Measurements from ENCODE around the gene ITGA6.

Gene ITGA6

DNA sequence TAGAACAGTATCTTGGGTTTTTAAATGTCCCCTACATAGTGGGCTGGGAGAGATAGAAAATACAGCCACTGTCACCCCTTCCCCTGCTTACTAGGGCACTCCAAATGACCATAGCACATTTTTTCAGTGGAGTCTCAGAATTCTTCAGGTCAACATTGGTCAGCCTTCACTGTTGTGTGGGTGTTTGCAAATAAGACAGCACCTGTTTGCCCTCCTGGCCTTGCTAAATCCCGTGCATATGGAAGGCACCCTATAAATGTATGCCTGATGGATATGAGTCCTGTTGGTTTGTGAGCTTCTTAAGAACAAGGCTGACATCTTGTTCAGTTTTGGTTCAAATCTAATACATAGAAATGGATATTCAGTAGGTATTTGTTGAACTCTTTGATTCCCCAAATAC lies 12.5 kb downstream of the ITGA6 start:
- WGBS, 2 experiments = 82 to 88% methylated on average over 1 of the region's 1 CpG
- no peak overlapping the region for H3K4me3 ChIP-seq (ENCODE audit: insufficient read depth, low read depth, low read length)
- no peaks in the 10 kb centered on the region for H3K27me3 ChIP-seq (ENCODE audit: control insufficient read depth, insufficient read depth, low read length, poor library complexity, severe bottlenecking)
- no peak overlapping the region for H3K27ac ChIP-seq (ENCODE audit: insufficient read depth, low read depth, low read length, poor library complexity, severe bottlenecking)
- H3K9me3 ChIP-seq (ENCODE audit: control insufficient read depth, low read length) = no peaks in the 10 kb centered on the region
- H3K4me1 ChIP-seq (ENCODE audit: control insufficient read depth, insufficient read depth, low read length) = peaks cover 28% of the 10 kb centered on the region
- no peaks in the 10 kb centered on the region for H3K36me3 ChIP-seq (ENCODE audit: control insufficient read depth, insufficient read depth, low read length)

DNA sequence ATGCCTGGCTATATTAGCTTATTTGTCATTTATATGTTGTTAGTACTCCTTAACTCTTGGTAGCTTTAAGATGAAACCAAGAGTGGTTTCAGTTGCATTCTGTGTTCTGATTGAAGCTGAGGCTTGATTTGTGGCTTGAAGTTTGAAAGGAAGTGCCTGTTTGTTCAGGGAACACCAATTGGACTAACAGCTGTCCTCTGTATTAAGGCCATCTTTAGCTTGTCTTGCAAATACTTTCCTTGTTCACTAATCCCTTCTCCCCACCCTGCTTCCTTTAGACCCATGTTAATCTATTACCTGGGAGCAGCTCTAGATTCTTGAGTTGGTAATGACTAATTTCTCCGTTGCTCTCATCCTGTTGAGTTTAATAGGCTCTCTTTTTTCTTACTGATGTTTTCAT lies 13.4 kb downstream of the ITGA6 start:
- H3K27ac ChIP-seq (ENCODE audit: insufficient read depth, low read depth, low read length, poor library complexity, severe bottlenecking) = no peak overlapping the region
- H3K9me3 ChIP-seq (ENCODE audit: control insufficient read depth, low read length) = no peaks in the 10 kb centered on the region
- no peaks in the 10 kb centered on the region for H3K27me3 ChIP-seq (ENCODE audit: control insufficient read depth, insufficient read depth, low read length, poor library complexity, severe bottlenecking)
- 31% methylated on average over 1 of the region's 1 CpG; no CpG with 5 or more reads in 1 of the 2 experiments for WGBS, 2 experiments
- H3K4me3 ChIP-seq (ENCODE audit: insufficient read depth, low read depth, low read length) = no peak overlapping the region
- no peaks in the 10 kb centered on the region for H3K36me3 ChIP-seq (ENCODE audit: control insufficient read depth, insufficient read depth, low read length)
- H3K4me1 ChIP-seq (ENCODE audit: control insufficient read depth, insufficient read depth, low read length) = peaks cover 20% of the 10 kb centered on the region

DNA sequence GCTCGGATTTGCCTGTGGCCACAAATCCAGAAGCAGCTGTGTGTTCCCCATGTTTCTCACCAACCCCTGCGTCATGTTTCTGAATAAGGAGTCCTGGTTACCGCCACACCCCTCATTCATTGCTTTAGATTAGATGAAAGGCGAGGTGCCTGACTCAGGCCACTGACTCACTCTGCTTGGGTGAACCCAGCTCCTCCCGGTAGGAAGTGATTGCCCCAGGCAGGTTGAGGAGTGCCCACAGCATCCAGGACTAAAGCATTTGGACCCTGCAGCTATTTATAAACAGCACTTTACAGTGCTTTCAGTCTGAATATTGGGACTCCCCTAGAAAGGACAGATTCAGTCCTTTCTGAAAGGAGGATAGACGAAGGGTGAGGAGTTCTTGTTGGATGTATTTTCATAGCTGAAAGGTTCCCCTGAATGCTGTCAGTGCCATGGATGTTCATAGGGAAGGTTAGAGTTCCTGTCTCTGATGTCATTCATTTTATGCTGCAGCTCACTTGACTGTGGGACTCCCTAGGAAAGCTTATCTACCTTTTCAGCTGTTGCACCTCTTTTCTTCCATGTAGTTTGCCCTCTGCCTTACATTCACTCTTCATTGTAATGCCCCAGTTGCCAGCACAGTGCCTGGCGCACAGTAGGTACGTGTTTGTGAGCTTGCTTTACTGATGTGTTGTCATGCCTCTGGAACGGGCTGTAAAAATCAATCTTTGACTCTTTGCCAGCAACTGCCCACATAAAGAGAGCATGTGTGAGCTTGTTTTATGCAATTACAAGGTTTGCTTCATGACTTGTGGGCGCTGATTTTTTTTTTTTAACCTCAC lies 14.9 kb downstream of the ITGA6 start:
- 65 to 74% methylated on average over 9 to 10 of the region's 10 CpGs for WGBS, 2 experiments

DNA sequence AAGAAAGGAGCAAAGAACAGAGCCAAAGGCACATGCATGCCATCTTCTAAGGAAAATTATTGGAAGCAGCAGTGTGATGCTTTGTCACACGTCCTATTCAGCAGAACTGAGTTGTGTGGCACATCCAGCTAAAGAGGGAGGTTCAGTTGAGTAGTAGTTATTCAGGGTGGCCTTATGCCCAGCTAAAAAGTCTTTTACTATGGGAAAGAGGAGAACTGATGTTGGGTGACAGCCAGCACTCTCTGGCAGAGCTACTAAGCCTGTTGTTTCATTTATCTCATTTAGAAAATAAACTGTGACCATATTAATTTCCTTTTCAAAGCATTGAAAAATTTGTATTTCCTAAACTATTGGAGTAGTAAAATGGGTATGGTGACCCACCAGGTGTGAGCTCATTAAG lies 18.5 kb downstream of the ITGA6 start:
- H3K9me3 ChIP-seq (ENCODE audit: control insufficient read depth, low read length) = no peaks in the 10 kb centered on the region
- WGBS, 2 experiments = 94 to 95% methylated on average over 1 of the region's 1 CpG

More for the DNA sequence above, 14.9 kb downstream of the ITGA6 start:
- H3K36me3 ChIP-seq (ENCODE audit: control insufficient read depth, insufficient read depth, low read length) = no peaks in the 10 kb centered on the region
- H3K27ac ChIP-seq (ENCODE audit: insufficient read depth, low read depth, low read length, poor library complexity, severe bottlenecking) = no peak overlapping the region
- no peaks in the 10 kb centered on the region for H3K9me3 ChIP-seq (ENCODE audit: control insufficient read depth, low read length)
- H3K4me1 ChIP-seq (ENCODE audit: control insufficient read depth, insufficient read depth, low read length) = peaks cover 20% of the 10 kb centered on the region
- H3K4me3 ChIP-seq (ENCODE audit: insufficient read depth, low read depth, low read length) = no peak overlapping the region
- no peaks in the 10 kb centered on the region for H3K27me3 ChIP-seq (ENCODE audit: control insufficient read depth, insufficient read depth, low read length, poor library complexity, severe bottlenecking)

GRCh38 chr2:172446474-172447063 lies 19.2 kb downstream of the ITGA6 start:
- Histone ChIP-seq H3K4me1 (ENCODE audit: control insufficient read depth, insufficient read depth, low read length) (peaks cover 10% of the 10 kb centered on the region), H3K36me3 (ENCODE audit: control insufficient read depth, insufficient read depth, low read length) (no peaks in the 10 kb centered on the region), H3K9me3 (ENCODE audit: control insufficient read depth, low read length) (no peaks in the 10 kb centered on the region), H3K4me3 (ENCODE audit: insufficient read depth, low read depth, low read length) (no peak overlapping the region), H3K27ac (ENCODE audit: insufficient read depth, low read depth, low read length, poor library complexity, severe bottlenecking) (no peak overlapping the region), H3K27me3 (ENCODE audit: control insufficient read depth, insufficient read depth, low read length, poor library complexity, severe bottlenecking) (no peaks in the 10 kb centered on the region)
- 92 to 94% methylated on average over 6 of the region's 6 CpGs for WGBS, 2 experiments

More for the DNA sequence above, 18.5 kb downstream of the ITGA6 start:
- H3K36me3 ChIP-seq (ENCODE audit: control insufficient read depth, insufficient read depth, low read length) = no peaks in the 10 kb centered on the region
- no peak overlapping the region for H3K4me3 ChIP-seq (ENCODE audit: insufficient read depth, low read depth, low read length)
- no peak overlapping the region for H3K27ac ChIP-seq (ENCODE audit: insufficient read depth, low read depth, low read length, poor library complexity, severe bottlenecking)
- no peaks in the 10 kb centered on the region for H3K27me3 ChIP-seq (ENCODE audit: control insufficient read depth, insufficient read depth, low read length, poor library complexity, severe bottlenecking)
- peaks cover 16% of the 10 kb centered on the region for H3K4me1 ChIP-seq (ENCODE audit: control insufficient read depth, insufficient read depth, low read length)

DNA sequence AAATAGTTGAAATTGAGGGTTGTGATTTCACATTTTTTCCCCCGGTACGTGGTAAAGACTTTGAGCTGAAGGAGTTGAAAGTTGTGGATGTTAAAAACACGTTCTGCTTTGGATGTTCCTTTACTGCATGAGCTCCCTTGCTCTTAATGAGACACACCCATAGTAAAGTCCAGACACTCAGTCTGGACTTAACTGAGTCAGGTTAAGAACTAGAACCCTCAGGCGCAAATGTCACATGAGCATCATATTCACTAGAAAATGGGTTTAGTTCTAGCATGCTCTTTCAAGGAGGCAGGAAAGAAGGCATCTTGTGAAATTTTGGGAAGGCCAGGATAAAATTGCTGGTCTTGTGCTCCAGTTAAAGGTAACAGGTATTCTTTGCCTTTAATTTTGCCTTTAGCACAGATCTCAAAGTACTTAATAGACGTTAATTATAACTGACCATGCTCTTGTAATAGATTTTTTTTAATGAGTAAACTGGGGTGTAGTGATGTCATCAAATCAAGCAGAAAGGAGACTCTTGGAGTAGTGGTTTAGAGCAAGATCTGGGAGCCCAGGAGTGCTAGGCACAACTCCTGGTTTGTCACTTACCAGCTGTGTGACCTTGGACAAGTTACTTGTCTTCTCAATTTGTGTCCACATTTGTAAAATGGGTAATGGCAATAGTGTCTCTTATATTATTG lies 20.6 kb downstream of the ITGA6 start:
- Histone ChIP-seq H3K4me3 (ENCODE audit: insufficient read depth, low read depth, low read length) (no peak overlapping the region), H3K36me3 (ENCODE audit: control insufficient read depth, insufficient read depth, low read length) (no peaks in the 10 kb centered on the region), H3K27me3 (ENCODE audit: control insufficient read depth, insufficient read depth, low read length, poor library complexity, severe bottlenecking) (no peaks in the 10 kb centered on the region), H3K4me1 (ENCODE audit: control insufficient read depth, insufficient read depth, low read length) (peaks cover 2% of the 10 kb centered on the region), H3K27ac (ENCODE audit: insufficient read depth, low read depth, low read length, poor library complexity, severe bottlenecking) (no peak overlapping the region), H3K9me3 (ENCODE audit: control insufficient read depth, low read length) (no peaks in the 10 kb centered on the region)
- whole genome bisulfite sequencing, 2 experiments = 87 to 91% methylated on average over 5 of the region's 5 CpGs

DNA sequence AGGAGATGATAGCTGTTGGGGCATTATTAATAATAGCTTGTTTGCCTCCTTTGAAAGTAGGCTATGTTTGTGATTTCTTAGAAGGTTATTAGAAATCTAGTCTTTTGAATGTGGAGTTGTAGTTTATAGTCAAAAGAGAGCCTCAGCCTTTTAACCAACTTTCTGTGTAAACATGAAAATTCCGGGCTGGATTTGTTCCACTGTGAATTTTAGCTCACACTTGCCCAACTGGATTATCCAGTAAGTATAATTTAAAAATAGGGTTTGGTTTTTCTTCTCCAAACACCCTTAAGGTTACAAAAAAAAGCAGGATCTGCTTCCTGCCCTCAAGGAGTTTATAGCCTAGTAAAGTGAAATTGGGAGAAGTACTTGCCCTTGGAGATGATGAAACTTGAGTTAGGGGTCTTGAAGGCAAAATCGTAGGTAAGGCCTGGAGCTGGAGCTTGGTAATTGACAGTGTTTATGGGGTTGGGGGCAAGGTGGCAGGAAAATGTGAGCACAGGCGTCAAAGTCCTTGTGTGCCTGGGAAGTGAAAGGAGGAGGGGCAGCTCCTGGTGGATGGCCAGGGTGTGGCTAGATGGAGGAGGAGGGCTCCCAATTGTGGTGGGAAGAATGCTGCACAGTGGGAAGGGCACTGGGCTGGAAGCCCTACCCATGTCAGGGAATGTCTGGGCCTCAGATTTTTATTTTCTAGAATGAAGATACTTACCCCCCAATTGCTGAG lies 21.3 kb downstream of the ITGA6 start:
- no peaks in the 10 kb centered on the region for H3K27me3 ChIP-seq (ENCODE audit: control insufficient read depth, insufficient read depth, low read length, poor library complexity, severe bottlenecking)
- 57 to 80% methylated on average over 3 of the region's 3 CpGs for WGBS, 2 experiments
- no peaks in the 10 kb centered on the region for H3K36me3 ChIP-seq (ENCODE audit: control insufficient read depth, insufficient read depth, low read length)
- H3K4me1 ChIP-seq (ENCODE audit: control insufficient read depth, insufficient read depth, low read length) = no peaks in the 10 kb centered on the region
- no peak overlapping the region for H3K27ac ChIP-seq (ENCODE audit: insufficient read depth, low read depth, low read length, poor library complexity, severe bottlenecking)
- no peak overlapping the region for H3K4me3 ChIP-seq (ENCODE audit: insufficient read depth, low read depth, low read length)
- H3K9me3 ChIP-seq (ENCODE audit: control insufficient read depth, low read length) = no peaks in the 10 kb centered on the region

- 93 to 94% methylated on average over 8 of the region's 8 CpGs for WGBS, 2 experiments
- Histone ChIP-seq H3K4me3 (ENCODE audit: insufficient read depth, low read depth, low read length) (no peak overlapping the region), H3K9me3 (ENCODE audit: control insufficient read depth, low read length) (no peaks in the 10 kb centered on the region), H3K27ac (ENCODE audit: insufficient read depth, low read depth, low read length, poor library complexity, severe bottlenecking) (no peak overlapping the region), H3K27me3 (ENCODE audit: control insufficient read depth, insufficient read depth, low read length, poor library complexity, severe bottlenecking) (no peaks in the 10 kb centered on the region), H3K4me1 (ENCODE audit: control insufficient read depth, insufficient read depth, low read length) (peaks cover 9% of the 10 kb centered on the region), H3K36me3 (ENCODE audit: control insufficient read depth, insufficient read depth, low read length) (no peaks in the 10 kb centered on the region)
Measured at GRCh38 chr2:172449911-172450550, 22.6 kb downstream of the ITGA6 start.

GRCh38 chr2:172451923-172452322 lies 24.5 kb downstream of the ITGA6 start:
- Histone ChIP-seq H3K4me1 (ENCODE audit: control insufficient read depth, insufficient read depth, low read length) (peaks cover 9% of the 10 kb centered on the region), H3K9me3 (ENCODE audit: control insufficient read depth, low read length) (no peaks in the 10 kb centered on the region), H3K36me3 (ENCODE audit: control insufficient read depth, insufficient read depth, low read length) (no peaks in the 10 kb centered on the region), H3K27me3 (ENCODE audit: control insufficient read depth, insufficient read depth, low read length, poor library complexity, severe bottlenecking) (no peaks in the 10 kb centered on the region), H3K27ac (ENCODE audit: insufficient read depth, low read depth, low read length, poor library complexity, severe bottlenecking) (no peak overlapping the region), H3K4me3 (ENCODE audit: insufficient read depth, low read depth, low read length) (no peak overlapping the region)
- WGBS, 2 experiments = 94 to 95% methylated on average over 4 of the region's 5 CpGs

Data from ectodermal cell (in vitro differentiated cells).